Fibroblast of villous mesenchyme (primary cell): ENCODE data around the gene ZNF205. TPM values are rescaled to one million over a fixed set of nuclear protein-coding genes. Genes with fewer than 3 reads are reported as not detected.
A peak's percentile ranks its signal among the peaks of the same experiment; 100 is the strongest.

ENCODE experiments used
- DNase-seq: peaks from one replicate; pipeline ENCODE4 v3.0.0-alpha.2; 2010; ENCODE audit warnings: low read depth
- H3K4me3 ChIP-seq: 2 replicates; pipeline ENCODE4 v1.5.1; 2011; ENCODE audit warnings: low read depth, mild to moderate bottlenecking, low read length
- total RNA-seq: library from RNA; depleted of rRNA; stranded (reverse); fragments of >200 nt; gene quantifications from 2 replicates; pipeline ENCODE4 v1.2.3, GENCODE V29; 2012
- TF ChIP-seq, protein P1 (sequence below): IDR thresholded peaks from 2 replicates; pipeline ENCODE4 v1.5.1; 2012; ENCODE audit warnings: low read depth, mild to moderate bottlenecking, low read length; ENCODE audit not compliant: insufficient read depth

Gene ZNF205
- total RNA-seq, 1 donor = 14.2 TPM

DNA sequence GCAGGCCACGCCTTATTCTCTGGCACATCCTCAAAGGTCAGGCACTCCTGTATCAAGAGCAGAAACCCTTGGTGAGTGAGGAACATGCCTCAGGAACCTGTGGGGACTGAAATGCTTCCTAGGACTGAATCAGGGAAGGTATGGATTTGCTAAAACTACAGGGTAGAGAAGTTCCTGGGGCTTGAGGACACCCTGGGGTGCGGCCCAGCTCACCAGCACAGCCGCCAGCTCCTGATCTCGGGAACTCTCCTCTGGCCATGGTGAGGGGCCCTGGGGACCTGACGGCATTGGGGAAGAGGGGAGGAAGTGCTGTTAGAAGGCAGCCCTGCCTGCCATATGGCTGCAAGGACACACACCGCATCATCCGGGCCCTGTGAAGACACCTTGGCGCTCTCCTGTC, 20.8 kb upstream of the ZNF205 start:
- no peak for DNase-seq
- no peak overlapping the region for H3K4me3 ChIP-seq
- TF ChIP-seq, protein P1, sequence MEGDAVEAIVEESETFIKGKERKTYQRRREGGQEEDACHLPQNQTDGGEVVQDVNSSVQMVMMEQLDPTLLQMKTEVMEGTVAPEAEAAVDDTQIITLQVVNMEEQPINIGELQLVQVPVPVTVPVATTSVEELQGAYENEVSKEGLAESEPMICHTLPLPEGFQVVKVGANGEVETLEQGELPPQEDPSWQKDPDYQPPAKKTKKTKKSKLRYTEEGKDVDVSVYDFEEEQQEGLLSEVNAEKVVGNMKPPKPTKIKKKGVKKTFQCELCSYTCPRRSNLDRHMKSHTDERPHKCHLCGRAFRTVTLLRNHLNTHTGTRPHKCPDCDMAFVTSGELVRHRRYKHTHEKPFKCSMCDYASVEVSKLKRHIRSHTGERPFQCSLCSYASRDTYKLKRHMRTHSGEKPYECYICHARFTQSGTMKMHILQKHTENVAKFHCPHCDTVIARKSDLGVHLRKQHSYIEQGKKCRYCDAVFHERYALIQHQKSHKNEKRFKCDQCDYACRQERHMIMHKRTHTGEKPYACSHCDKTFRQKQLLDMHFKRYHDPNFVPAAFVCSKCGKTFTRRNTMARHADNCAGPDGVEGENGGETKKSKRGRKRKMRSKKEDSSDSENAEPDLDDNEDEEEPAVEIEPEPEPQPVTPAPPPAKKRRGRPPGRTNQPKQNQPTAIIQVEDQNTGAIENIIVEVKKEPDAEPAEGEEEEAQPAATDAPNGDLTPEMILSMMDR = no peak

DNA sequence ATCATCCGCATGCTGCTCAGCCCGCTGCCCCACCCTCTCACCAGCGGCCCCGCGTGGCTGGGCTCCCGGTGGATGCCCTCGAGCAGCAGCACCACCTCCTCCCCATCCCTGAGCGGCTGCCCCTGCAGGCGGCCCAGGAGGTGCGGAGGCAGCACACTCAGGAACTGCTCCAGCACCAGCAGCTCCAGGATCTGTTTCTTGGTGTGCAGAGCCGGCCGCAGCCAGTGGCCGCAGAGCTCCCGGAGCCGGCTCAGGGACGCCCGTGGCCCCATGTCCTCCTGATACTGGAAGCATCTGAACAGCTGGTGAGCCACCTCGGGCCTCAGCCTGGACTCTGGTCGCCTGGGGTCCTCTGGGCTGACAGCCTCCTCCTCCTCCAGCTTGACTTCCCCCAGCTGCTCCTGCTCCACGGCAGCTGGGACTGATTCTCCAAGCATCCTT, 19.9 kb upstream of the ZNF205 start:
- DNase-seq = no peak
- TF ChIP-seq, protein P1 = no peak
- H3K4me3 ChIP-seq = no peak overlapping the region

DNA sequence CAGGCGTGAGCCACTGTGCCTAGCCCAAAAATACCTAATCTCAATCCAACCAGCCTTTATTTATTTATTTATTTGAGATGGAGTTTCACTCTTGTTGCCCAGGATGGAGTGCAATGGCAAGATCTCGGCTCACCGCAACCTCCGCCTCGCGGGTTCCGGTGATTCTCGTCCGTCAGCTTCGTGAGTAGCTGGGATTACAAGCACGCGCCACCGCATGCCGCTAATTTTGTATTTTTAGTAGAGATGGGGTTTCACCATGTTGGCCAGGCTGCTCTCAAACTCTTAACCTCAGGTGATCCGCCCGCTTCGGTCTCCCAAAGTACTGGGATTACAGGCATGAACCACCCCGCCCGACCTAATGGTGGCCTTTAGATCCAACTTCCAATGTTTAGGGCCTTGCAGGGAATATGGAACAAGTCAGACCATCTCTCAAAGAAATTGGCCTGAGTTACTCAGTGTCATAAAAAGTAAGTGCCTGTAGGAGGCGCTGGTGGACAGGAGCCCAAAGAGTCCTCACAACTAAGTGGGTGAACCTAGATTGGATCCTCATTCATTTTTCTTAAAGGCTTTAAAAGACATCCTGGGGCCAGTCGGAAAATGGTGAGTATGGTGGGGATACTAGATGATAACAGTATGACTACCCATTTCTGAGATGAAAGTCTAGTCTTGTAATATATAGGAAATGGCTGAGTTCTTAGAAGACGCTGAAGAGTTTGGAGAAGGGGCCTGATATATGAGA, 17.9 kb upstream of the ZNF205 start:
- DNase-seq = peak; percentile 57
- TF ChIP-seq, protein P1 = peak; percentile 76

DNA sequence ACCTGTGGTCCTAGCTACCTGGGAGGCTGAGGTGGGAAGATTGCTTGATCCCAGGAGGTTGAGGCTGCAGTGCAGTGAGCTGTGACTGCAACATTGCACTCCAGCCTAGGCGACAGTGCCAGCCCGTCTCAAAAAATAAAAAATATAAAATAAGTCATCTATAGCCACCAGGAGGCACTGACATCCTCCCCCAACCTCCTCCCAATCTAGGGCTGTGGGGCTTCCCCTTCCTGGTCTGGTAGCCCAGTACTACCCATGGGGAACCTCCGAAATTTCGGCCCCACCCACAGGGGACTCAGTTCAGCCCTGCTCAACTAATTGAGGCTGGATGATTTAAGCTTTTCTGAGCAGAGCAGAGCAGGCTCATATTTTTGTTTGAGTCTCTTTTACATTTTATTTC, 16.5 kb upstream of the ZNF205 start:
- no peak overlapping the region for H3K4me3 ChIP-seq
- TF ChIP-seq, protein P1 = peak; percentile 39
- DNase-seq = no peak

More for the DNA sequence above, 17.9 kb upstream of the ZNF205 start:
- H3K4me3 ChIP-seq = no peak overlapping the region

DNA sequence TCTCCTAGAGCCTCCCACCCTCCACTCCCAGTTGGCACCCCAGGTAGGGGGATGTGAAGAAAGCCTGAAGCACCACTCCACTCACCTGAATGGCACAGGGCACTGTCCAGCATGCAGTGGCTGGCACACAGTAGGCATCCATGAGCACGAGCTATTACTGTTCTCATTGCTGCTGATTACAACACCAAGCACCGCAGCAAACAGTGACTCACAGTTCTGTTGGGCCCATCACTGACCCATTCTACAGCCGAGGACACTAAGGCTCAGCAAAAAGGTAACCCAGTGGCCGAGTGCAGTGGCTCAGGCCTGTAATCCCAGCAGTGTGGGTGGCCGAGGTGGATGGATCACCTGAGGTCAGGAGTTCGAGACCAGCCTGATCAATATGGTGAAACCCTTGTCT, 16.0 kb upstream of the ZNF205 start:
- H3K4me3 ChIP-seq = no peak overlapping the region
- TF ChIP-seq, protein P1 = no peak

DNA sequence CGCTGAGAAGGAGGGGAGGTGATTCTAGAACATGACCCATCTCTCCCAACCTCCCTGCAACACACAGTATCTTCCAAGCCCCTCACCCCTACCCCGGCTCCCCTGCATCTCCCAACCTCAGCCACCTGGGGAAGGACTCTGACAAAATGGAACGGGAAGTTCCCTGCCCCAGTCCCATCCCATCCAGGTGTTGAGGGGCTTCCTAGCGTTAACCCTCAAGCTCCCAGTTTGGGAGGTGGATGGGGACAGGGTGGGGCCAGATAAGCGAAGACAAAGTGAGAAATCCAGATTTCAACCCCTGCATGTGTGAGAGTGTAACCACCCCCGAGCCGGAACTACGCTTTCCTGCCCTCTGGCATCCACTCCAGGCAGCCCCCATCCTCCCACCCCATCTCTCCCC, 15.1 kb upstream of the ZNF205 start:
- H3K4me3 ChIP-seq = no peak overlapping the region
- no peak for DNase-seq
- TF ChIP-seq, protein P1 = no peak

More for the DNA sequence above, 16.0 kb upstream of the ZNF205 start:
- DNase-seq = no peak
